Cerebellar cortex (tissue), 1 donor: ENCODE measurements around the gene GEN1.

Experiments
- DNase-seq: peaks from one replicate; pipeline ENCODE4 v3.0.0-alpha.2; 2015; ENCODE audit warnings: low spot score

GEN1 gene

GRCh38 chr2:17827785-17828184 lies 73.8 kb downstream of the GEN1 start:
- DNase-seq, result no peak

DNA sequence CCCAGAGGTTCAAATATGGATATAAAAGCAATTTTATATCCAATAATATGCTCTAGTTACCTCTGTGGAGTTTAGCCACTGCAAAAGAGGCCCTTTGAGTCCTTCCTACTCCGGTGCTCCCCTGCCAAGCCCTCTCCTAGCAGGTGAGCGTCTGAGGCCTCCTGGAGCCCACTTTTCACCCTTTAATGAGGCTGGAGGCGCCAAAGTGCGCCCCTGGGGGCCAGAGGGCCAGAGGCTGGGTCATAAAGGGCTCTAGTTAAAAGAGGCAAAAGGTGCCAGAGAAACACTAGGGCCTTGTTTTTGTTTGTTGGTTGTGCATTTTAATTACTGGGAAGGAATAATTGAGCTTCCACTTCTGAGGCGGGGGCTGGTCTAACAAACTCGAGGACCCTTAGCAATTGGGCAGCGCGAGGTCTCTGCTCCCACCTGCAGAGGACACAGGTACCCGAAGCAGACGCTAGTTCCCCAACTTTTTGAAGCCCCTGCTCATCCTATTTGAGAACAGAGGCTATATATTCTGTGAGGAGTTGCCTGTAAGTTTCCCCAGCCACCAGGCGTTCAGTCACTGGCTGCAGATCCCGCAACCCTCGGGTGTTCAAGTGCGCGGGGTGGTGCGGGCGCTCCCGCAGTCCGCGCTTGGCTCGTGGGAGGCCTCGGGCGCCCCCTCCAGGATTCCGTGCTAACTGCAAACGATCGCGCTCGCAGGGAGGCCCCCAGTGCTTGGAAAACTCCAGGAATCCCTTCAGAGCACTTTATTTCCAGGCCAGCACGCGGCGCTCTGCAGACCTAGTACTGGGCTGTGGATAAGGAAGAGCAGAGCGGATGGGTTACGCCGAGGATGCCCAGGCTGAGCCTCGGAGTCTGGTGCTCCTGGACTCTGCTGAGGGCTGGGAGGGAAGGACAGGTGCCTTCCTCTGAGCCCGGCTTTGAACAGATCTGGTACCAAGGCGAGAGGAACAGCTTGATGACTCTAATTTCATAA lies 76.4 kb downstream of the GEN1 start:
- DNase-seq, result peak; percentile 66

- DNase-seq, result no peak
Observed at GRCh38 chr2:17835516-17835915, 81.6 kb downstream of the GEN1 start.
